HEK293 (cell line): ENCODE measurements around the gene RTCA.
A peak's percentile ranks its signal among the peaks of the same experiment; 100 is the strongest.

Experiments used
- EGR2 ChIP-seq: fragments of 450-650 bp; formaldehyde crosslinking; IDR thresholded peaks from 2 replicates; pipeline ENCODE4 v1.5.1; 2016; ENCODE audit warnings: low read depth, missing biosample characterization, missing genetic modification characterization
- GLI2 ChIP-seq: fragments of 450-650 bp; formaldehyde crosslinking; IDR thresholded peaks from 2 replicates; pipeline ENCODE4; 2017; ENCODE audit warnings: missing biosample characterization, missing genetic modification characterization, low read depth, borderline replicate concordance
- SP7 ChIP-seq: fragments of 450-650 bp; formaldehyde crosslinking; IDR thresholded peaks from 2 replicates; pipeline ENCODE4 v1.5.1; 2016; ENCODE audit warnings: missing biosample characterization, missing genetic modification characterization
- WT1 ChIP-seq: fragments of 450-650 bp; formaldehyde crosslinking; IDR thresholded peaks from 2 replicates; pipeline ENCODE4 v1.5.1; 2016; ENCODE audit warnings: missing biosample characterization, missing genetic modification characterization
- ZBTB1 ChIP-seq: fragments of 450-650 bp; formaldehyde crosslinking; IDR thresholded peaks from 2 replicates; pipeline ENCODE4 v1.5.1; 2016; ENCODE audit warnings: missing biosample characterization, missing genetic modification characterization
- ZBTB48 ChIP-seq: fragments of 450-650 bp; formaldehyde crosslinking; IDR thresholded peaks from 2 replicates; pipeline ENCODE4 v1.5.1; 2016; ENCODE audit warnings: missing biosample characterization, missing genetic modification characterization
- ZEB2 ChIP-seq: fragments of 450-650 bp; formaldehyde crosslinking; IDR thresholded peaks from 2 replicates; pipeline ENCODE4 v1.5.1; 2016; ENCODE audit warnings: missing biosample characterization, missing genetic modification characterization
- ZFP37 ChIP-seq: fragments of 450-650 bp; formaldehyde crosslinking; IDR thresholded peaks from 2 replicates; pipeline ENCODE4 v1.5.1; 2016; ENCODE audit warnings: missing biosample characterization, missing genetic modification characterization
- ZNF302 ChIP-seq: fragments of 450-650 bp; formaldehyde crosslinking; IDR thresholded peaks from 2 replicates; pipeline ENCODE4 v1.5.1; 2016; ENCODE audit warnings: missing biosample characterization, missing genetic modification characterization, low read depth
- ZNF350 ChIP-seq: fragments of 450-650 bp; formaldehyde crosslinking; IDR thresholded peaks from 2 replicates; pipeline ENCODE4 v1.5.0; 2017; ENCODE audit warnings: missing biosample characterization, mild to moderate bottlenecking, missing genetic modification characterization
- ZNF354C ChIP-seq: fragments of 450-650 bp; formaldehyde crosslinking; IDR thresholded peaks from 2 replicates; pipeline ENCODE4 v1.5.1; 2016; ENCODE audit warnings: missing biosample characterization, missing genetic modification characterization, low read depth, borderline replicate concordance
- ZNF404 ChIP-seq: fragments of 450-650 bp; formaldehyde crosslinking; IDR thresholded peaks from 2 replicates; pipeline ENCODE4 v1.5.1; 2017; ENCODE audit warnings: missing biosample characterization, missing genetic modification characterization
- ZNF426 ChIP-seq: fragments of 450-650 bp; formaldehyde crosslinking; IDR thresholded peaks from 2 replicates; pipeline ENCODE4 v1.5.1; 2017; ENCODE audit warnings: missing biosample characterization, missing genetic modification characterization, mild to moderate bottlenecking, inconsistent platforms, moderate library complexity
- ZNF473 ChIP-seq: fragments of 450-650 bp; formaldehyde crosslinking; IDR thresholded peaks from 2 replicates; pipeline ENCODE4 v1.5.1; 2017; ENCODE audit warnings: missing biosample characterization, missing genetic modification characterization
- ZNF558 ChIP-seq: fragments of 450-650 bp; formaldehyde crosslinking; IDR thresholded peaks from 2 replicates; pipeline ENCODE4 v1.5.1; 2016; ENCODE audit warnings: missing biosample characterization, missing genetic modification characterization
- ZNF560 ChIP-seq: fragments of 450-650 bp; formaldehyde crosslinking; IDR thresholded peaks from 2 replicates; pipeline ENCODE4 v1.5.1; 2017; ENCODE audit warnings: missing biosample characterization, missing genetic modification characterization, borderline replicate concordance
- ZNF626 ChIP-seq: fragments of 450-650 bp; sonication (Bioruptor Pico); formaldehyde crosslinking; IDR thresholded peaks from 2 replicates; pipeline ENCODE4 v1.5.1; 2018; ENCODE audit warnings: missing biosample characterization, missing genetic modification characterization, inconsistent platforms
- ZNF660 ChIP-seq: fragments of 450-650 bp; IDR thresholded peaks from 2 replicates; pipeline ENCODE4 v1.5.1; 2018; ENCODE audit warnings: missing biosample characterization, mild to moderate bottlenecking, missing genetic modification characterization
- ZNF664 ChIP-seq: fragments of 450-650 bp; formaldehyde crosslinking; IDR thresholded peaks from 2 replicates; pipeline ENCODE4 v1.5.1; 2016; ENCODE audit warnings: missing biosample characterization, missing genetic modification characterization
- ZNF701 ChIP-seq: fragments of 450-650 bp; formaldehyde crosslinking; IDR thresholded peaks from 2 replicates; pipeline ENCODE4 v1.5.1; 2016; ENCODE audit warnings: missing biosample characterization, missing genetic modification characterization
- ZNF707 ChIP-seq: fragments of 450-650 bp; formaldehyde crosslinking; IDR thresholded peaks from 2 replicates; pipeline ENCODE4 v1.5.1; 2016; ENCODE audit warnings: missing biosample characterization, missing genetic modification characterization
- ZNF791 ChIP-seq: fragments of 450-650 bp; formaldehyde crosslinking; IDR thresholded peaks from 2 replicates; pipeline ENCODE4 v1.5.1; 2016; ENCODE audit warnings: missing biosample characterization, missing genetic modification characterization
- ZNF830 ChIP-seq: fragments of 450-650 bp; IDR thresholded peaks from 2 replicates; pipeline ENCODE4 v1.5.0; 2018; ENCODE audit warnings: missing biosample characterization, missing genetic modification characterization, low read depth, mild to moderate bottlenecking, moderate library complexity
- TF ChIP-seq, protein P1 (sequence below): fragments of 450-650 bp; formaldehyde crosslinking; IDR thresholded peaks from 2 replicates; pipeline ENCODE4 v1.5.1; 2017; ENCODE audit warnings: missing biosample characterization, missing genetic modification characterization
- TF ChIP-seq, protein P2 (sequence below): fragments of 450-650 bp; formaldehyde crosslinking; IDR thresholded peaks from 2 replicates; pipeline ENCODE4 v1.5.1; 2016; ENCODE audit warnings: missing biosample characterization, missing genetic modification characterization
- TF ChIP-seq, protein P3 (sequence below): fragments of 450-650 bp; formaldehyde crosslinking; IDR thresholded peaks from 2 replicates; pipeline ENCODE4 v1.5.1; 2016; ENCODE audit warnings: missing biosample characterization, missing genetic modification characterization
- TF ChIP-seq, protein P4 (sequence below): fragments of 450-650 bp; formaldehyde crosslinking; IDR thresholded peaks from 2 replicates; pipeline ENCODE4; 2016; ENCODE audit warnings: missing biosample characterization, missing genetic modification characterization
- TF ChIP-seq, protein P5 (sequence below): fragments of 450-650 bp; formaldehyde crosslinking; conservative IDR thresholded peaks from 2 replicates; pipeline ENCODE4 v1.5.1; 2016; ENCODE audit warnings: low read depth, missing biosample characterization, missing genetic modification characterization

Gene RTCA

DNA sequence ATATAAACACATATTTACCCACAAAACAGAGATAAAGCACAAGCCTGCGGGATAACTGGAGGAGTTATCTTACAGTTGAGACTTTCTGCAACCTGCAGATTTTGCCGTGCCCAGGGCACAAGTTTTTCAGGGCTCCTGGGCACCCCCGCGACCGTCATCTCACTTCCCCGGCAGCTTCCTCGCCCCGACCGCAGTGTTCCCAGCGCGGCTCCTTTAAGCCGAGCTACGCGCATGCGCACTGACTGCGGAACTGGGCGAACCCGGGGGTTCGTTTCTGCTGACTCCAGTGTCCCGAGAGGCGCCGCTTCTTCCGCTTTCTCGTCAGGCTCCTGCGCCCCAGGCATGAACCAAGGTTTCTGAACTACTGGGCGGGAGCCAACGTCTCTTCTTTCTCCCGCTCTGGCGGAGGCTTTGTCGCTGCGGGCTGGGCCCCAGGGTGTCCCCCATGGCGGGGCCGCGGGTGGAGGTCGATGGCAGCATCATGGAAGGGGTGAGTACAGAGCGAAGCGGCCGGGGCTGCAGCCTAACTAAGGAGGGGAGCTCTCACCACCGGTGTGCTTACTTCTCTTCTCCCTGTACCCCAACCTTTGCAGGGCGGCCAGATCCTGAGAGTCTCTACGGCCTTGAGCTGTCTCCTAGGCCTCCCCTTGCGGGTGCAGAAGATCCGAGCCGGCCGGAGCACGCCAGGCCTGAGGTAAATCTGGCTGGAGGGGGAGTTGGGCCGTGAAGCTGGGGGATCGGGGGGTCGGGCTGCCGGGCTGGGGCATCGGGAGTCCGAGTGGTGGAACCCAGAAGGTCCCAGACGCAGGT, at the start of gene RTCA (continued):
- TF ChIP-seq, protein P1, sequence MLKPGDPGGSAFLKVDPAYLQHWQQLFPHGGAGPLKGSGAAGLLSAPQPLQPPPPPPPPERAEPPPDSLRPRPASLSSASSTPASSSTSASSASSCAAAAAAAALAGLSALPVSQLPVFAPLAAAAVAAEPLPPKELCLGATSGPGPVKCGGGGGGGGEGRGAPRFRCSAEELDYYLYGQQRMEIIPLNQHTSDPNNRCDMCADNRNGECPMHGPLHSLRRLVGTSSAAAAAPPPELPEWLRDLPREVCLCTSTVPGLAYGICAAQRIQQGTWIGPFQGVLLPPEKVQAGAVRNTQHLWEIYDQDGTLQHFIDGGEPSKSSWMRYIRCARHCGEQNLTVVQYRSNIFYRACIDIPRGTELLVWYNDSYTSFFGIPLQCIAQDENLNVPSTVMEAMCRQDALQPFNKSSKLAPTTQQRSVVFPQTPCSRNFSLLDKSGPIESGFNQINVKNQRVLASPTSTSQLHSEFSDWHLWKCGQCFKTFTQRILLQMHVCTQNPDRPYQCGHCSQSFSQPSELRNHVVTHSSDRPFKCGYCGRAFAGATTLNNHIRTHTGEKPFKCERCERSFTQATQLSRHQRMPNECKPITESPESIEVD: no peak
- TF ChIP-seq SP7 (peak; percentile 42; the same call in 1 of the 2 replicates), ZEB2 (tag by site-specific recombination) (0 out of 2 replicates have a peak, but pooled peaks have one; percentile 24), ZNF558 (tag by site-specific recombination) (no peak), ZNF664 (tag by site-specific recombination) (no peak), ZBTB1 (tag by site-specific recombination) (no peak), ZNF626 (tag by site-specific recombination) (no peak), EGR2 (tag by site-specific recombination) (no peak), ZNF354C (tag by site-specific recombination) (no peak), WT1 (no peak), ZNF302 (tag by site-specific recombination) (no peak), ZNF426 (no peak), ZNF707 (tag by site-specific recombination) (no peak), ZNF701 (tag by site-specific recombination) (no peak), ZNF830 (tag by site-specific recombination) (no peak), ZBTB48 (tag by site-specific recombination) (peak; percentile 78; the same call in 1 of the 2 replicates), ZNF473 (tag by site-specific recombination) (no peak), GLI2 (tag by site-specific recombination) (no peak), ZFP37 (tag by site-specific recombination) (peak; percentile 78; the same call in 1 of the 2 replicates), ZNF350 (no peak), ZNF791 (tag by site-specific recombination) (no peak), ZNF660 (tag by site-specific recombination) (peak; percentile 20; the same call in 1 of the 2 replicates), ZNF560 (tag by site-specific recombination) (no peak), ZNF404 (tag by site-specific recombination) (no peak)
- TF ChIP-seq, protein P2, sequence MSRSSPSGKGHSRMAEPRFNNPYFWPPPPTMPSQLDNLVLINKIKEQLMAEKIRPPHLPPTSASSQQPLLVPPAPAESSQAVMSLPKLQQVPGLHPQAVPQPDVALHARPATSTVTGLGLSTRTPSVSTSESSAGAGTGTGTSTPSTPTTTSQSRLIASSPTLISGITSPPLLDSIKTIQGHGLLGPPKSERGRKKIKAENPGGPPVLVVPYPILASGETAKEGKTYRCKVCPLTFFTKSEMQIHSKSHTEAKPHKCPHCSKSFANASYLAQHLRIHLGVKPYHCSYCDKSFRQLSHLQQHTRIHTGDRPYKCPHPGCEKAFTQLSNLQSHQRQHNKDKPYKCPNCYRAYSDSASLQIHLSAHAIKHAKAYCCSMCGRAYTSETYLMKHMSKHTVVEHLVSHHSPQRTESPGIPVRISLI (tag by site-specific recombination): no peak
- TF ChIP-seq, protein P3, sequence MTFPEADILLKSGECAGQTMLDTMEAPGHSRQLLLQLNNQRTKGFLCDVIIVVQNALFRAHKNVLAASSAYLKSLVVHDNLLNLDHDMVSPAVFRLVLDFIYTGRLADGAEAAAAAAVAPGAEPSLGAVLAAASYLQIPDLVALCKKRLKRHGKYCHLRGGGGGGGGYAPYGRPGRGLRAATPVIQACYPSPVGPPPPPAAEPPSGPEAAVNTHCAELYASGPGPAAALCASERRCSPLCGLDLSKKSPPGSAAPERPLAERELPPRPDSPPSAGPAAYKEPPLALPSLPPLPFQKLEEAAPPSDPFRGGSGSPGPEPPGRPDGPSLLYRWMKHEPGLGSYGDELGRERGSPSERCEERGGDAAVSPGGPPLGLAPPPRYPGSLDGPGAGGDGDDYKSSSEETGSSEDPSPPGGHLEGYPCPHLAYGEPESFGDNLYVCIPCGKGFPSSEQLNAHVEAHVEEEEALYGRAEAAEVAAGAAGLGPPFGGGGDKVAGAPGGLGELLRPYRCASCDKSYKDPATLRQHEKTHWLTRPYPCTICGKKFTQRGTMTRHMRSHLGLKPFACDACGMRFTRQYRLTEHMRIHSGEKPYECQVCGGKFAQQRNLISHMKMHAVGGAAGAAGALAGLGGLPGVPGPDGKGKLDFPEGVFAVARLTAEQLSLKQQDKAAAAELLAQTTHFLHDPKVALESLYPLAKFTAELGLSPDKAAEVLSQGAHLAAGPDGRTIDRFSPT (tag by site-specific recombination): no peak
- TF ChIP-seq, protein P4, sequence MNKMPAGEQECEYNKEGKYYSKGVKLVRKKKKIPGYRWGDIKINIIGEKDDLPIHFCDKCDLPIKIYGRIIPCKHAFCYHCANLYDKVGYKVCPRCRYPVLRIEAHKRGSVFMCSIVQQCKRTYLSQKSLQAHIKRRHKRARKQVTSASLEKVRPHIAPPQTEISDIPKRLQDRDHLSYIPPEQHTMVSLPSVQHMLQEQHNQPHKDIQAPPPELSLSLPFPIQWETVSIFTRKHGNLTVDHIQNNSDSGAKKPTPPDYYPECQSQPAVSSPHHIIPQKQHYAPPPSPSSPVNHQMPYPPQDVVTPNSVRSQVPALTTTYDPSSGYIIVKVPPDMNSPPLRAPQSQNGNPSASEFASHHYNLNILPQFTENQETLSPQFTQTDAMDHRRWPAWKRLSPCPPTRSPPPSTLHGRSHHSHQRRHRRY (tag by site-specific recombination): no peak
- TF ChIP-seq, protein P5, sequence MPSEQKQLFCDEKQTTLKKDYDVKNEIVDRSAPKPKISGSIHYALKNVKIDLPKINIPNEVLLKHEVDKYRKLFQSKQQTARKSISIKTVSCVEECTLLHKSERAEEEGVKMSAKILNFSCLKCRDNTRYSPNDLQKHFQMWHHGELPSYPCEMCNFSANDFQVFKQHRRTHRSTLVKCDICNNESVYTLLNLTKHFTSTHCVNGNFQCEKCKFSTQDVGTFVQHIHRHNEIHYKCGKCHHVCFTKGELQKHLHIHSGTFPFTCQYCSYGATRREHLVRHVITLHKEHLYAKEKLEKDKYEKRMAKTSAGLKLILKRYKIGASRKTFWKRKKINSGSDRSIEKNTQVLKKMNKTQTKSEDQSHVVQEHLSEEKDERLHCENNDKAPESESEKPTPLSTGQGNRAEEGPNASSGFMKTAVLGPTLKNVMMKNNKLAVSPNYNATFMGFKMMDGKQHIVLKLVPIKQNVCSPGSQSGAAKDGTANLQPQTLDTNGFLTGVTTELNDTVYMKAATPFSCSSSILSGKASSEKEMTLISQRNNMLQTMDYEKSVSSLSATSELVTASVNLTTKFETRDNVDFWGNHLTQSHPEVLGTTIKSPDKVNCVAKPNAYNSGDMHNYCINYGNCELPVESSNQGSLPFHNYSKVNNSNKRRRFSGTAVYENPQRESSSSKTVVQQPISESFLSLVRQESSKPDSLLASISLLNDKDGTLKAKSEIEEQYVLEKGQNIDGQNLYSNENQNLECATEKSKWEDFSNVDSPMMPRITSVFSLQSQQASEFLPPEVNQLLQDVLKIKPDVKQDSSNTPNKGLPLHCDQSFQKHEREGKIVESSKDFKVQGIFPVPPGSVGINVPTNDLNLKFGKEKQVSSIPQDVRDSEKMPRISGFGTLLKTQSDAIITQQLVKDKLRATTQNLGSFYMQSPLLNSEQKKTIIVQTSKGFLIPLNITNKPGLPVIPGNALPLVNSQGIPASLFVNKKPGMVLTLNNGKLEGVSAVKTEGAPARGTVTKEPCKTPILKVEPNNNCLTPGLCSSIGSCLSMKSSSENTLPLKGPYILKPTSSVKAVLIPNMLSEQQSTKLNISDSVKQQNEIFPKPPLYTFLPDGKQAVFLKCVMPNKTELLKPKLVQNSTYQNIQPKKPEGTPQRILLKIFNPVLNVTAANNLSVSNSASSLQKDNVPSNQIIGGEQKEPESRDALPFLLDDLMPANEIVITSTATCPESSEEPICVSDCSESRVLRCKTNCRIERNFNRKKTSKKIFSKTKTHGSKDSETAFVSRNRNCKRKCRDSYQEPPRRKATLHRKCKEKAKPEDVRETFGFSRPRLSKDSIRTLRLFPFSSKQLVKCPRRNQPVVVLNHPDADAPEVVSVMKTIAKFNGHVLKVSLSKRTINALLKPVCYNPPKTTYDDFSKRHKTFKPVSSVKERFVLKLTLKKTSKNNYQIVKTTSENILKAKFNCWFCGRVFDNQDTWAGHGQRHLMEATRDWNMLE: no peak
